ENCODE data around the gene EMSY. TPM values are rescaled to one million over a fixed set of nuclear protein-coding genes. Genes with fewer than 3 reads are reported as not detected.
"Not testable (repeated sequence)": the region's sequence is repeated elsewhere in the genome, so short reads cannot be mapped to it uniquely, and the experiment has no call there.

Gene EMSY
- total and polyA plus RNA-seq, 10 donors, result 3.8 to 81.8 (median 32.1) TPM

GRCh38 chr11:76592025-76592914, 147.5 kb downstream of the EMSY start:
- intact Hi-C loops (cut with DNase I; ENCODE audit: low total_unique reads), result no loop called here
- TF ChIP-seq POLR2A (IDR thresholded peaks at IDR 0.05), result no peak
- no peak for TF ChIP-seq CTCF (IDR thresholded peaks at IDR 0.05 in 8 of 11, conservative IDR thresholded peaks at IDR 0.05 in 3 of 11)
- no peak for TF ChIP-seq POLR2AphosphoS5 (IDR thresholded peaks at IDR 0.05)

GRCh38 chr11:76592961-76593360, 148.1 kb downstream of the EMSY start:
- intact Hi-C loops (cut with DNase I; ENCODE audit: low total_unique reads), result no loop called here

More at GRCh38 chr11:76592025-76592914, 147.5 kb downstream of the EMSY start:
- Histone ChIP-seq H3K4me3 (no peak overlapping the region), H3K9me3 (no peaks in the 10 kb centered on the region), H3K36me3 (no peaks in the 10 kb centered on the region), H3K4me1 (peaks cover 10 to 47% (median 30%) of the 10 kb centered on the region in 6 donors), H3K27me3 (replicated peaks in 1 of 7) (no peaks in the 10 kb centered on the region), H3K27ac (no peak overlapping the region)
- 78 to 90% (median 86%) methylated on average over 17 of the region's 17 CpGs for WGBS, 5 donors
- DNase-seq, result no peak

GRCh38 chr11:76595091-76595490, 150.3 kb downstream of the EMSY start:
- DNase-seq; H3K4me3 ChIP-seq; H3K36me3 ChIP-seq; H3K9me3 ChIP-seq; H3K27ac ChIP-seq; H3K27me3 ChIP-seq (replicated peaks in 1 of 7): not testable (repeated sequence)
- intact Hi-C loops (cut with DNase I; ENCODE audit: low total_unique reads), result loop anchor here (5.0 kb wide), 1 partner anchor 77 kb away; the partner anchor contains the start of gene LRRC32
- WGBS, 5 donors, result 75 to 92% (median 87%) methylated on average over 4 of the region's 4 CpGs
- H3K4me1 ChIP-seq, result peaks cover 0 to 41% (median 15%) of the 10 kb centered on the region in 6 donors

More at GRCh38 chr11:76592961-76593360, 148.1 kb downstream of the EMSY start:
- no peak for DNase-seq
- no peaks in the 10 kb centered on the region for H3K36me3 ChIP-seq
- no peak overlapping the region for H3K4me3 ChIP-seq
- WGBS, 5 donors, result 67 to 96% (median 90%) methylated on average over 3 of the region's 3 CpGs
- H3K27ac ChIP-seq, result no peak overlapping the region
- H3K27me3 ChIP-seq (replicated peaks in 1 of 7), result no peaks in the 10 kb centered on the region
- no peaks in the 10 kb centered on the region for H3K9me3 ChIP-seq
- TF ChIP-seq POLR2A (IDR thresholded peaks at IDR 0.05) (no peak), CTCF (IDR thresholded peaks at IDR 0.05 in 8 of 11, conservative IDR thresholded peaks at IDR 0.05 in 3 of 11) (no peak), POLR2AphosphoS5 (IDR thresholded peaks at IDR 0.05) (no peak)
- H3K4me1 ChIP-seq, result peaks cover 10 to 47% (median 25%) of the 10 kb centered on the region in 6 donors

- Histone ChIP-seq H3K9me3 (no peaks in the 10 kb centered on the region), H3K4me3 (no peak overlapping the region), H3K27me3 (replicated peaks in 1 of 7) (no peaks in the 10 kb centered on the region), H3K36me3 (no peaks in the 10 kb centered on the region), H3K27ac (peak overlapping the region in 6 of 8 donors; percentile 32 to 66 (median 54)), H3K4me1 (peaks cover 0 to 41% (median 15%) of the 10 kb centered on the region in 6 donors)
- 53 to 84% (median 71%) methylated on average over 11 of the region's 11 CpGs for WGBS, 5 donors
- DNase-seq, result peak; percentile 87
- peak; percentile 68 to 79 (median 79) for TF ChIP-seq POLR2AphosphoS5 (IDR thresholded peaks at IDR 0.05)
- TF ChIP-seq POLR2A (IDR thresholded peaks at IDR 0.05), result no peak
- TF ChIP-seq CTCF (IDR thresholded peaks at IDR 0.05 in 8 of 11, conservative IDR thresholded peaks at IDR 0.05 in 3 of 11), result peak in 5 of 11 experiments; percentile 10 to 38 (median 17)
- intact Hi-C loops (cut with DNase I; ENCODE audit: low total_unique reads), result loop anchor here (5.0 kb wide), 1 partner anchor 76 kb away; the partner anchor contains the start of gene LRRC32
These were observed 151.8 kb downstream of the EMSY start for GRCh38 chr11:76596652-76597051.

Data from spleen (tissue), 11 donors.